NCI-H2227 treated with DMSO at 0.1 percent for 48 hours (cell line): ENCODE measurements around the gene ABCA7.

Experiments used
- DNase-seq: peaks from one replicate; lab custom pipeline; 2025; lab: John Stamatoyannopoulos, UW

Gene ABCA7

DNA sequence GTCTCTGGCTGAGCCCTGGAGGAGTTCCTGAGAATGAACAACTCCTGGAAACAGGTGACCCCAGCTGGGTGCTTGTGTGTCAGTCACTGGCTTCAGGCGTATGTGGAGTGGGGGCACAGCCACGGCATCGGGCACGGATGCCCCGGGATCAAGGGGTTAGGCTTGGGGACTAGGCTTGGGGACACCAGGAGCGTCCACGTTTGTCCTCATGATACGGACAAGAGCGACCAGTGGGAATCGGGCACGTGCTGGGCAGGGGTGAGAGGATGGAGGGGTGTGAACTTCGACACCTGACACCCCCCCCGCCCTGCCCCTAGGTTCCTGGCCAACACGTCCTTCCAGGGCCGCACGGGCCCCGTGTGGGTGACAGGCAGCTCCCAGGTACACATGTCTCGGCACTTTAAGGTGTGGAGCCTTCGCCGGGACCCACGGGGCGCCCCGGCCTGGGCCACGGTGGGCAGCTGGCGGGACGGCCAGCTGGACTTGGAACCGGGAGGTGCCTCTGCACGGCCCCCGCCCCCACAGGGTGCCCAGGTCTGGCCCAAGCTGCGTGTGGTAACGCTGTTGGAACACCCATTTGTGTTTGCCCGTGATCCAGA lies 35.6 kb upstream of the ABCA7 start:
- no peak for DNase-seq

DNA sequence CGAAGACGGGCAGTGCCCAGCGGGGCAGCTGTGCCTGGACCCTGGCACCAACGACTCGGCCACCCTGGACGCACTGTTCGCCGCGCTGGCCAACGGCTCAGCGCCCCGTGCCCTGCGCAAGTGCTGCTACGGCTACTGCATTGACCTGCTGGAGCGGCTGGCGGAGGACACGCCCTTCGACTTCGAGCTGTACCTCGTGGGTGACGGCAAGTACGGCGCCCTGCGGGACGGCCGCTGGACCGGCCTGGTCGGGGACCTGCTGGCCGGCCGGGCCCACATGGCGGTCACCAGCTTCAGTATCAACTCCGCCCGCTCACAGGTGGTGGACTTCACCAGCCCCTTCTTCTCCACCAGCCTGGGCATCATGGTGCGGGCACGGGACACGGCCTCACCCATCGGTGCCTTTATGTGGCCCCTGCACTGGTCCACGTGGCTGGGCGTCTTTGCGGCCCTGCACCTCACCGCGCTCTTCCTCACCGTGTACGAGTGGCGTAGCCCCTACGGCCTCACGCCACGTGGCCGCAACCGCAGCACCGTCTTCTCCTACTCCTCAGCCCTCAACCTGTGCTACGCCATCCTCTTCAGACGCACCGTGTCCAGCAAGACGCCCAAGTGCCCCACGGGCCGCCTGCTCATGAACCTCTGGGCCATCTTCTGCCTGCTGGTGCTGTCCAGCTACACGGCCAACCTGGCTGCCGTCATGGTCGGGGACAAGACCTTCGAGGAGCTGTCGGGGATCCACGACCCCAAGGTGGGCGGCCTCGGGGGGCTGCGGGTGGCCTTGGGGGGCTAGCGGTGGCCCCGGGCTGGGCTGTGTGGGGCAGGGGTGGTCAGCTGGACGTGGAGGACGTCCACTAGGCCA lies 34.9 kb upstream of the ABCA7 start:
- no peak for DNase-seq

DNA sequence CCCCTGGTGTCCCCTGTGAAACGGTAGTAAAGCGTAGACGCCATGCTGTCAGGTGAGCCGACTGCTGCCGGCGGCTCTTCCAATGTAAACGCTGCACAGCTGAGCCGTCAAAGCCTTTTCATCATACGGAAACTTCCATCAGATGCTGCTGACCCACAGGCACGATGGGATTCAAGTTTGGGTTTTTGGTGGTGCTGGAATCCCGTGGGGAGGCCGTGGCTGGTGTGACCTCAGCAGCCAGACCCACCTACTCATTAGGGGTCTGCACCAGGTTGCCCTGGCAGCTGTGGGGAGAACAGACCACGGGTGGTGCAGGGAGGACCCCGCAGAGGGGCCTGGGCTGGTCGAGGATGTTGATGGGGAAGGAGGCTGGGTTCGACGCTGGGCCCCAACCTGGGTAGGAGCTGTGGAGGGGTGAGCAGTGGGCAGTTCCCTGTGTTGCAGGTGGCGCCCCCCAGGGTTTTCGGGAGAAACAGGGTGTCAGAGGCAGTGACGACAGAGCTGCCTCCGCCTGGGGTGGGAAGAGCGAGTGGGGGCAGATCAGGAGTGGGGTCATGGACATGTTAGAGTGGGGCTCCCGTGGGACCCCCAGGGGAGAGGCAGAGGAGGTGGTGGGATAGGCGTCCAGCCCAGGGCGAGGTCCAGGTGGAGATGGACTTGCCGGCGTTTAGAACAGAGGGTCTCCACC lies 33.1 kb upstream of the ABCA7 start:
- no peak for DNase-seq

DNA sequence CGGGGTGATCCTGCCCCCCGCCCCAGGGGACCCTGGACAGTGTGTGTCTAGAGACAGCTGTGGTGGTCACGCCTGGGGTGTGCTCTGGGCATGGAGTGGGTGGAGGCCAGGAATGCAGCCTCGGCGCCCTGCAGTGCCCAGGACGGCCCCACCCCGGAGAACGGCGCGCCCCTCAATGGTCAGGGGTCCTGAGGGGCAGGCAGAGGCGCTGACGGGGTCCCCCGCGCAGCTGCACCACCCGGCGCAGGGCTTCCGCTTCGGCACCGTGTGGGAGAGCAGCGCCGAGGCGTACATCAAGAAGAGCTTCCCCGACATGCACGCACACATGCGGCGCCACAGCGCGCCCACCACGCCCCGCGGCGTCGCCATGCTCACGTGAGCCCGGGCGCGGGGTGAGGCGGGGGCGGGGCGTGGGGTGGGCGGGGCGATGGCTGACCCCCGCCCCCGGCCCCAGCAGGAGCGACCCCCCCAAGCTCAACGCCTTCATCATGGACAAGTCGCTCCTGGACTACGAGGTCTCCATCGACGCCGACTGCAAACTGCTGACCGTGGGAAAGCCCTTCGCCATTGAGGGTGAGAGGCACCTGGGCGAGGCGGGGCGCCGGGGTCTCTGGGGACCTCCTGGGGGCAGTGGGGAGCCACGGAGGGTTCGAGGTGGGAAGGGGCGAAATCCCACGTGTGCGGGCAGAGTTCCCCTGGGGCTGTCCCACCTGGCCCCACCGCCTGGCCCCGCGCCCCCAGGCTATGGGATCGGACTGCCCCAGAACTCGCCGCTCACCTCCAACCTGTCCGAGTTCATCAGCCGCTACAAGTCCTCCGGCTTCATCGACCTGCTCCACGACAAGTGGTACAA lies 32.3 kb upstream of the ABCA7 start:
- no peak for DNase-seq

DNA sequence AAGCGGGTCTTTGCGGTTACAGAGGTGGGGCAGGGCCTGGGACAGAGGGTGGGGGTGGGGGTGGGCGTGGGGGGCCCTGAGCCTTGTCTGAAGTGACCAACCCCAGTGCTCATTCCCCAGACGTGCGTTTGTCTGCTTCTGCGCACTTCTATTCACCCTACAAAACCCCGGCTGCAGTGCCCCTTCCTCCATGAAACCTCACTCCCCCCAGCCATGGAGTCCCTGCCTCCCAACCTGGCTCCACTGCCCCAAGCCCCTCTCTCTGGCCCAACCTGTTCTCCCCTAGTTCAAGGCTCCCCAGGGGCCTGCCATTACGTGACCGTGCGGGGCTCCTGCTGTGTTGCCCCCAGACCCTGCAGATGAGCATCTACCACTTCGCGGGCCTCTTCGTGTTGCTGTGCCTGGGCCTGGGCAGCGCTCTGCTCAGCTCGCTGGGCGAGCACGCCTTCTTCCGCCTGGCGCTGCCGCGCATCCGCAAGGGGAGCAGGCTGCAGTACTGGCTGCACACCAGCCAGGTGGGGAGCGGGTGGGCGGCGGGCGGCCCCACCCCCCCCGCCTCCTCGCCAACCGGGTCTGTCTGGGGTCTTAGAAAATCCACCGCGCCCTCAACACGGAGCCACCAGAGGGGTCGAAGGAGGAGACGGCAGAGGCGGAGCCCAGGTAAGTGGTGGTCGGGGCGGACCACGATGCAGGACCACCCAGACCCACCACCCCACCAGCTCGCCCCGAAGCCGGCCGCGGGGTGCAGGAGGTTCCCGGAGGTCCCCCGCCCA lies 31.5 kb upstream of the ABCA7 start:
- no peak for DNase-seq

DNA sequence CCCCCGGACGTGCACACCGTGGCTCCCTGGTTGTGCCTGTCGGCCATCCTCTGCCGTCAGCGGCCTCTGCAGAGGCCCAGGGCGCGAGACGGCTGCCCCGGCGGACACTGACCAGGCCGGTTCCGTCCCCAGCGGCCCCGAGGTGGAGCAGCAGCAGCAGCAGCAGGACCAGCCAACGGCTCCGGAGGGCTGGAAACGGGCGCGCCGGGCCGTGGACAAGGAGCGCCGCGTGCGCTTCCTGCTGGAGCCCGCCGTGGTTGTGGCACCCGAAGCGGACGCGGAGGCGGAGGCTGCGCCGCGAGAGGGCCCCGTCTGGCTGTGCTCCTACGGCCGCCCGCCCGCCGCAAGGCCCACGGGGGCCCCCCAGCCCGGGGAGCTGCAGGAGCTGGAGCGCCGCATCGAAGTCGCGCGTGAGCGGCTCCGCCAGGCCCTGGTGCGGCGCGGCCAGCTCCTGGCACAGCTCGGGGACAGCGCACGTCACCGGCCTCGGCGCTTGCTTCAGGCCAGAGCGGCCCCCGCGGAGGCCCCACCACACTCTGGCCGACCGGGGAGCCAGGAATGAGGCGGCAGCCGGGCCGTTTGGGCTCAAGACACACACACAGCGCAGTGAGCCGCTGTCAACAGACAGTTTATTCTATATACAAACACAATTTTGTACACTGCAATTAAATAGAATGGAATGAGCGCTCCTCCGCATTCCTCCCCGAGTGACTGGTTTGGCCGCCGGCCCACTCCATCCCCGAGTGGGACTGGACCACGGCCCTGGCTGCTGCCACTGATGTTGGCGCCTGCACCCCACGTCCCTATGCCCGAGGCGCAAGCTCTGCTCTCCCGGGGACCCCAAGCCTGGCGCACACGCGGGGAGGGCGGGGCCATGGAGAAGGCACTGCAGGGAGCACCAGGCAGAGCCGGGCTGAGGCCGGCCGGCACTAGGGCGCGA lies 30.6 kb upstream of the ABCA7 start:
- no peak for DNase-seq

DNA sequence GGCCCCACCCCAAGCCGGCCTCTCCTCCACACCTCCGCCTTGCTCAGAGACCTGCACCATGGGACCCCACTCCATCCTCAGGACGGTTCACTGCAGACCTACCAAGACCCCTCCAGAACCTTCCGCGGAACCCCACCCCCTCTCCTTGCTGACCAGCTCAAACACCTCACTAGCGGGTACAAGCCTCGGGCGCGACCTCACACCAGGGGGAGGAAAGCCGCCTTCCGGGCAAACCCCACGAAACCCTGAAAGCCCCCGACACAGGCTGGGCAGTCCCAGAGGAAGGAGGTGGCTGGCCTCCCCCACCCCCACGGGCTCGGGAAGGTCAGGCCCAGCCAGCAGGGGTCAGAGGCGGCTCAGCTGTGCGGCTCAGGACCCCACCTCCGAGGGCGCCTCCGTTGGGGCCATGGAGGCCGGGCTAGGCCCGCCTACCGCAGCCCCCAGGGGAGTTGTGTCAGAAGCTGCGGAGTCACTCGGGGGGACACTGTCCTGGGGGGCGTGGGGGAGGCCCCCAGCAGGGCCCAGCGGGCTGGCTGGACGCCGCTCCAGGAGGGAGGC lies 29.8 kb upstream of the ABCA7 start:
- DNase-seq = no peak

DNA sequence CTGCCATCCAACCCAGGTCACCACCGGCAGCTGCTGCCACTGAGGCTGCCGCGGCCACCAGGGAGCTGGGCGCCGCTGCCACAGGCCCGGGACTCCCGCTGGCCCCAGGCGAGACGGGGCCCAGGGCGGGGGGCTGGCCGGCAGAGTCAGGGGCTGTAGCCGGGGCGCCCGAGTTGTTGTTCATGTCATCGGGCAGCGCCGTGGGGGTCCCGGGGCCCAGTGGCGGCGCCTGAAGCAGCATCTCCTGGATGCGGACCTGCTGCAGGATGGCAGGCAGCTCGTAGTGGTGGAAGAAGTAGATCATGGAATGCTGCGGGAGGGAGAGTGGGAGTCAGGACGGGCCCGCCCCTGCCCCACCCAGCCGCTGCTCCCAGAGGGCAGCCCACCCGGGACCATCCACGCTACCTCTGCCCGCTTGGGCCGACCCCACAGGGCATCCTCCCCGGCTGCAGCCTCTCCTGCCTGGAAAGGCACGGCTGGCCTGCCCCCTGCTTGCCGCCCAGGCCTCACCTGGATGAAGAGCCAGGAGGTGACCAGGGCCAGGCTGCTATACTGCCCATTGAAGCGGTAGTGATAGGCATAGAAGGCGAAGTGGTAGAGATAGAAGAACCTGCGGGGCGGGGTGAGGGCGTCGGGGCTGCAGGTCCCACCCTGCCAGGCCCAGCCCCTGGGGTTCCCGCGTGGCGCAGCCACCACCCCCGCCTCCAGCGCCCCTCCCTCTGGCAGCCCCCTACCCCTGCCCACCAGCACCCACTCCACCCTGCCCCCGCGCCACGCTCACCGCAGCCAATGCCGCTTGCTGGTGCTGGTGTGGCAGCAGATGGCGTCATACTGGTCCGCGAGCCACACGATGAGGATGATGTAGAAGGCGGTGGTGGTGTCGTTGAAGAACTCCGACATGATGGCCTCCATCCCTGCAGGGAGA lies 29.1 kb upstream of the ABCA7 start:
- no peak for DNase-seq

DNA sequence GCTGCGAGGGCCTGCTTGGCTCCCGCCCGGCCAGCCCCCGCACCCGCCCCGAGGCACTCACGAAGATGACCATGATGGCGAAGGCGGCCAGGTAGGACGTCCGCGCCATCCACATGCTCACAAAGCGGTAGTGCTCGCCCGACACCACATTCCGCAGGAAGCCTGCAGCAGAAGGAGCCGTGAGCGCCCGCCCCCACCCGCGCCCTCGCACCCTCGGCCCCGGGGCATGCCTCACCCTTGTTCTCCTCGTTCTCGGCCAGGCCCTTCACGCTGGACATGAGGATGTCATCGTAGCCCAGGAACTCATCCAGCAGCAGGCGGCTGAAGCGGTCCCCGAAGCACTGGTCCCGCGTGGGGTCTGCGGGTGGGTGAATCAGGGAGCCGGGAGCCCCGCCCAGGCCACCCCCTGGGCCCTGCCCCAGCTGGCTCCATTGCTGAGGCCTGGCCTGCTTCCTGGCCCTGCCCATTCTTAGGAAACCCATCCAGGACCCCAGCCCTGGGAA lies 28.0 kb upstream of the ABCA7 start:
- no peak for DNase-seq

DNA sequence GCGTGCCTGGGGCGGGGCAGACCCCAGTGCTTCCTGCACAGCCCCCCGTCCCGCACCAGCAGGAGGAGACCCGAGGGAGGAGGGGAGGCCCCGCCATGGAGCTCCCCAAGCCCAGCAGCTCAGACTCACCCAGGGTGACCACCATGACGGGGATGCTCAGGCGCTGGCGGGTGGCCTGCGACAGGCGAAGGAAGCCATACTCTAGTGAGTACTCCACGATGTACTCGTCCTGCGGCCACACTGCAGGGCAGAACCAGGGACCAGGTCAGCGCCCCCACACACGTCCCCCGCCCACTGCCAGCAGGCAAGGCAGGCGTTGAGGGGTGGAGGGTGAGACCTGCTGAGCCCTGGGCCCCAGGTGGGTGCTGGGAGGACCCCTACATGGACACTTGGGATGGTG lies 27.6 kb upstream of the ABCA7 start:
- no peak for DNase-seq

DNA sequence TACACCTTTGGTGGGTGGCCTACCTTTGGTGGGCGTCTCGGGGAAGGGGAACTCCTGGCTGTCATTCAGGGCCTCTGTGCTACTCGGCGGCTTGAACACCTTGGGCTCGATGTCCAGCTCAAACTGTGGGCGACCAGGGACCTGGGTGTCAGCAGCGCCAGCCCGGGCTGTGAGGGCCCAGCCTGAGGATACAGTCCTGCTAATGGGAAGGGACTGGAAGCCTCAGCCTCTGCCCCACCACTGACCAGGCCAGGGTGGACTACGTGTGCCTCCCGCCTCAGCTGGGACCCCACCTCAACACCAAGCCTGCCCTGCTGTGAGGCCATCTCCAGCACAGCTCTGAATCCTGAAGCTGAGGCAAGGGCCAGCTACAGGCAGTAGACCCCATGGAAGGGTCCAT lies 26.7 kb upstream of the ABCA7 start:
- DNase-seq = no peak

DNA sequence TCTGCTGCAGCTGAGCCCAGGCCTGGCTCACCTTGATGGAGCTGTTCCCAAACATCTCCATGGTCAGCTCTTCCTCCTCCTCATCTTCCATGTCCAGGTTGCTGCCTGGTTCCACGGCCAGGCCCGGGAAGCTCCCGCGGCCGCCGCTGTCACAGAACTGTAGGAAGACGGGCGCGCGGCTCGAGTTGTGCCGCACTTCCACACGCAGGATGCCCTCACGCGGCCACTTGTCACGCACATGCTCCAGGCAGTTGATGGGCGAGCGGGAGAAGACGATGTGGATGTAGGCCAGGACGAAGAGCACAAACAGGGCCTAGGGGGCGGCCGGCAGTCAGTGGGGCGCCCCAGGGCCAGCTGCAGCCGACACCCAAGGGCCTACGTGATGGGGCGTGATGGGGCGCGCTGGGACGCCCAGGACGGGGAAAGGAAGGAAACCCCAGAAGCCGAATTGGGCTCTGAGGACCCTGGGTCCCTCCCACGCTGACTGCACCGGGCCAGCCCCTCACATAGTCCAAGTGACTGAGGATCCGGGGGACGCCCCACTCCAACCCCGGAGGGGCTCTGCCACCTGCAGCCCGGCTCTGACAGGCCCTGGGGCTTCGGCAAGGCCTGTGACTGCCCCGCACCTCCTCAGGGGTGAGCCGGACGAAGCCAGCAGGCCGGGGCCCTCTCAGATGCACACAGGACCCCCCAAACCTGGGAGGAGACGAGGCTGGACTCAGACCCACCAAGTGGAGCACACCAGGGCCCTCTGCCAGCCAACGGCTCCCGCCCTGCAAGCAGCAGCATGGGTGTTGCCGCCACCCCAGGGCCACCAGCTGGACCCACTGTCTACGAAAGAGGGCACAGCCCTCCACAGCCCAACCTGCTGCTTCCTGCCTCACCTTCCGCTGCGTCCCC lies 25.5 kb upstream of the ABCA7 start:
- DNase-seq = no peak

DNA sequence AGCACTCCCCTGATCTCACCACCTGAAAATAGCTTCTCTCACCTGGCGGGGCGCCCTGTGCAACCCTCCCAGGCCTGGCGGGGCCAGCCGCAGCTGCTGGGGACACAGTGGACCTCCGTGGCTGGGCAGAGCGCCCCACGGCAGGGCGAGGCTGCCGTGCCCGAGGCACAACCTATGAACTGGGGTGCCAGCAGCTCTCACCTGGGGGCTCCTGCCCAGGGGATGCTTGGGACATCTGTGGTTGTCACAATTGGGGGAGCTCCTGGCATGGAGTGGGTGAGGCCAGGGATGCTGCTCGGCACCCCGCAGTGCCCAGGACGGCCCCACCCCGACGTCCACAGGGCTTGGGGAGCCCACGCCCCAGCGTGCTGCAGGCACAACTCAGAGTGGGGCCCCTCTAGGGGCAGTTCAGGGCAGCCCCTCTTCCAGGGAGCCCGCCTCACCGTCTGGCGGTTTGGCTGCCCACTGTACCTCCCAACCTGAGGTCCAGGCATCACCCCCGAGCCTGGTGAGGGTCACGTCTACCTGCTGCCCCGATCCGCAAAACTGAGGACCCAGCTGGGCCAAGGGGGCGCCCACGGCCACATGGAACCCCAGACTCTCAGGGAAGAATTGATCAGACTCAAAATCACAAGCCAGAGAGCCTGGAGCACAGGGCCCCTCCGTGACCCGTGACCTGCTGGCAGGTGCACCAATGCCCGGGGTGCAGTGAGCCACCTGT lies 24.7 kb upstream of the ABCA7 start:
- DNase-seq = no peak

DNA sequence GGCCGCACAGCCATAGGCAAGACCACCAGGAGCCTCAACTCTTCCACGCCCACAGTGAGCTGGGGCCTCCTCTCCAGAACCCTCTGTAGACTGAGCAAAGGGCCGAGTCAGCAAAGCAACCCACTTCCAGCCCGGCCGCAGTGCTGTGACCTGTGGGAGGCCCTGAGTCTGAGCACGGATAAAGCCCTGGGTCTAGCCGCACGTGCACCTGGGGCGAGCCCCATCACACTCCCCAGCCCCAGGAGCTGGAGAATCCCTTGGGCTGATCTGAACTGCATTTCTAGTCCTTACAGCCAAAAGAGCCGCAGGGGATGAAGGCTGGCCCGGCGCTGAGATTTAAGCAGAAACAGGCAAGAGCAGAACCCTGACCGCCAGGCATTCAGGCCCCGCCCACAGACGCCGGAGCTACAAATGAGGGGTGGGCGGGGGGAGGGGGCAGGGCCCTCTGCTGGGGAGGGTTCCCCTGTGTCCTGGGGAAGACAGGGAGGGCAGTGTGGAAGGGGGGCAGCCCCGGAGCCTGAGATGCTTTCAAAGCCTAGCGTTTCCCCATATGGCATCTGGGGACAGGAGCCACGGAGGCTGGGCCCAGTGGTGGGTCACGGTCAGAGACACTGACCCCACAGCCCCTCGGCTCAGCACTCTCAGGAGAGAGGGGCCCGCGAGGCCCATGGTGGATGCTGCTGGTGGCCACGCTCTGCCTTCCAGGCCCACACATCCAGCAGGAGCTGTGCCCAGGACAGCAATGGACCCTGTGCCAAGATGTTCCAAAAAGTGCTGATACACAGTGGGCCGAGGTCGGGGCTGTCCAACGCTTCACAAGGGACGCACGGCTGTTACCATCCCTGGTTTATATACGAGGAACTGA lies 23.9 kb upstream of the ABCA7 start:
- DNase-seq = no peak

DNA sequence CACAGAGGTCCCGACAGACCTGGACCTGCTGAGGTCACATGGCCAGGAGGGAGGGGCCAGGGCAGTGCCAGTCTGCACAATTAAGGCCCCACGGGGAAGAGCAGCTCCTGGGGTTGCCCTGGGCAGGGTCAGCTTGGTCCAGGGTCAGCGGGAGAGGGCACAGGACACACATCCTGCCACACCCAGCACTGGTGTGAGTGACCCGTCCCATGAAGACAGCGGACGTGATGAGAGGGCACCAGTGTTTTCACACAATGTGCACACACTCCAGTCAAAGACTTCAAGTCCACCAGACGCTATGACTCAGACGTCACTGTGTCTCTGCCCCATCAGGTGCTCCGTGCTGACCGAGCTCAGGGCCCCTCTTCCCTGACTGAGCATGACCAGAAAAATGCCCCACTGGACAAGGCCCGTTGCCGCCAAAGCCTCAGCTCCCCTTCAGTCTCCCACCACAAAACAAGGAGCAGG lies 23.2 kb upstream of the ABCA7 start:
- no peak for DNase-seq
